ENCODE data around the gene PKNOX2. TPM values are rescaled to one million over a fixed set of nuclear protein-coding genes. Genes with fewer than 3 reads are reported as not detected.
A peak's percentile ranks its signal among the peaks of the same experiment; 100 is the strongest.

The PKNOX2 gene
- total RNA-seq, 1 experiment from 2014 or later: not detected

DNA sequence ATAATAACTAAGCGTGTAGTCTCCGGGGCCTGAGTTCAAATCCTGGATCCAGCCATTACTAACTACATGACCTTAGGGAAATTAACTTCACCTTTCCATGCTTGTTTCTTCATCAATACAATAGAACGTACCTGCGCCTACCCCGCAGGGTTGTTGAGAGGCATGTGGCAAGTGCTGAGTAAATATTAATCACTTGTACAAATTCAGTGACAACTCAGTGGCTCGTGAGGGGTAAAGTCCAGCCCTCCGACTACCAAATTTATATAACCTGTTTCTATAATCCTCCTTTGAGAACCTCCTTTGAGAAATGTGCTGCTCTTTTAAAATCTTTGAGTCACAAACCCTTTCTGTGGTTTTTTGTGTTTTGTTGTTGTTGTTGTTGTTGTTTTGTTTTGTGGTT, 281.7 kb downstream of the PKNOX2 start:
- peak in 1 of 2 experiments; percentile 40 for DNase-seq
- Histone ChIP-seq H3K4me3 (ENCODE audit: low read depth, low read length) (no peak overlapping the region), H3K27me3 (replicated peaks; ENCODE audit: control insufficient read depth, insufficient read depth, low read length) (peaks cover 2% of the 10 kb centered on the region; the same call in 1 of the 2 replicates), H3K9me3 (no peaks in the 10 kb centered on the region; the same call in 1 of the 2 replicates), H3K4me1 (0 out of 2 replicates have a peak, but pooled peaks cover 3% of the 10 kb centered on the region), H3K36me3 (ENCODE audit: control insufficient read depth, insufficient read depth, low read length) (no peaks in the 10 kb centered on the region)
- ChIA-PET POLR2A (no interaction called here), CTCF (interaction anchor here (0.5 to 1.0 kb wide), 2 partner anchors 8 to 610 kb away, joined by 3 to 4 read pairs; no protein-coding TSS in a partner anchor)
- Mint-ChIP-seq H3K36me3 (ENCODE audit: insufficient read depth, unreplicated experiment) (no peaks in the 10 kb centered on the region), H3K27me3 (ENCODE audit: insufficient read depth, unreplicated experiment) (peaks cover 6% of the 10 kb centered on the region), H3K27ac (ENCODE audit: unreplicated experiment) (no peak overlapping the region), H3K4me3 (ENCODE audit: unreplicated experiment) (no peak overlapping the region), H3K9me3 (ENCODE audit: unreplicated experiment) (no peaks in the 10 kb centered on the region), H3K4me1 (ENCODE audit: low read depth, unreplicated experiment) (peaks cover 7% of the 10 kb centered on the region)
- no TSS peak for BruUV-seq (replicated peaks)
- intact Hi-C loops (cut with micrococcal nuclease; ENCODE audit: unreplicated experiment): no loop called here
- TF ChIP-seq, protein P1, sequence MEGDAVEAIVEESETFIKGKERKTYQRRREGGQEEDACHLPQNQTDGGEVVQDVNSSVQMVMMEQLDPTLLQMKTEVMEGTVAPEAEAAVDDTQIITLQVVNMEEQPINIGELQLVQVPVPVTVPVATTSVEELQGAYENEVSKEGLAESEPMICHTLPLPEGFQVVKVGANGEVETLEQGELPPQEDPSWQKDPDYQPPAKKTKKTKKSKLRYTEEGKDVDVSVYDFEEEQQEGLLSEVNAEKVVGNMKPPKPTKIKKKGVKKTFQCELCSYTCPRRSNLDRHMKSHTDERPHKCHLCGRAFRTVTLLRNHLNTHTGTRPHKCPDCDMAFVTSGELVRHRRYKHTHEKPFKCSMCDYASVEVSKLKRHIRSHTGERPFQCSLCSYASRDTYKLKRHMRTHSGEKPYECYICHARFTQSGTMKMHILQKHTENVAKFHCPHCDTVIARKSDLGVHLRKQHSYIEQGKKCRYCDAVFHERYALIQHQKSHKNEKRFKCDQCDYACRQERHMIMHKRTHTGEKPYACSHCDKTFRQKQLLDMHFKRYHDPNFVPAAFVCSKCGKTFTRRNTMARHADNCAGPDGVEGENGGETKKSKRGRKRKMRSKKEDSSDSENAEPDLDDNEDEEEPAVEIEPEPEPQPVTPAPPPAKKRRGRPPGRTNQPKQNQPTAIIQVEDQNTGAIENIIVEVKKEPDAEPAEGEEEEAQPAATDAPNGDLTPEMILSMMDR (IDR thresholded peaks at IDR 0.05; ENCODE audit: insufficient read depth in 1 of 2, low read depth in 1 of 2, low read length in 1 of 2, severe bottlenecking in 1 of 2, unreplicated experiment in 1 of 2): no peak

DNA sequence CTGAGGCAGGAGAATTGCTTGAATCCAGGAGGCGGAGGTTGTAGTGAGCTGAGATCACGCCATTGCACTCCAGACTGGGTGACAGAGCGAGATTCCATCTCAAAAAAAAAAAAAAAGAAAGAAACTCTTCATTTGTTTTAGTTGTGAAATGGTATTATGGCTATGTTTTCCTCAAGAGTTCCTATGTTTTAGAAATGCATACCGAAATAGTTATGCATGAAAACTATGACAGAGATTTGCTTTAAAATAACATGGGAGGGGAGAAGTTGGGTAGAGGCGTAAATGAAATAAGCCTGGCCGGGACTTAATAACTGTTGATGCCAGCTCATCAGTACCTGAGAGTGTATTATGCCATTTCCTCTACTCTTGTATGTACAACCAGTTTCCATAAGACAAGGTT, 283.2 kb downstream of the PKNOX2 start:
- TF ChIP-seq, protein P1 (IDR thresholded peaks at IDR 0.05; ENCODE audit: insufficient read depth in 1 of 2, low read depth in 1 of 2, low read length in 1 of 2, severe bottlenecking in 1 of 2, unreplicated experiment in 1 of 2): no peak
- peaks cover 7% of the 10 kb centered on the region for H3K4me1 Mint-ChIP-seq (ENCODE audit: low read depth, unreplicated experiment)
- DNase-seq: no peak
- peaks cover 3% of the 10 kb centered on the region for H3K27me3 Mint-ChIP-seq (ENCODE audit: insufficient read depth, unreplicated experiment)
- POLR2A ChIA-PET: no interaction called here
- H3K36me3 Mint-ChIP-seq (ENCODE audit: insufficient read depth, unreplicated experiment): no peaks in the 10 kb centered on the region
- CTCF ChIA-PET: no interaction called here
- H3K9me3 Mint-ChIP-seq (ENCODE audit: unreplicated experiment): no peaks in the 10 kb centered on the region
- intact Hi-C loops (cut with micrococcal nuclease; ENCODE audit: unreplicated experiment): no loop called here
- H3K9me3 ChIP-seq: no peaks in the 10 kb centered on the region; the same call in 1 of the 2 replicates
- H3K27me3 ChIP-seq (replicated peaks; ENCODE audit: control insufficient read depth, insufficient read depth, low read length): 0 out of 2 replicates have a peak, but pooled peaks cover 2% of the 10 kb centered on the region
- H3K36me3 ChIP-seq (ENCODE audit: control insufficient read depth, insufficient read depth, low read length): no peaks in the 10 kb centered on the region
- no TSS peak for BruUV-seq (replicated peaks)
- H3K27ac Mint-ChIP-seq (ENCODE audit: unreplicated experiment): no peak overlapping the region
- H3K4me1 ChIP-seq: 0 out of 2 replicates have a peak, but pooled peaks cover 3% of the 10 kb centered on the region
- H3K4me3 Mint-ChIP-seq (ENCODE audit: unreplicated experiment): no peak overlapping the region
- H3K4me3 ChIP-seq (ENCODE audit: low read depth, low read length): no peak overlapping the region

- ChIA-PET CTCF (no interaction called here), POLR2A (no interaction called here)
- DNase-seq: no peak
These were observed 283.6 kb downstream of the PKNOX2 start for GRCh38 chr11:125448136-125448535.

More at GRCh38 chr11:125448136-125448535, 283.6 kb downstream of the PKNOX2 start:
- Histone ChIP-seq H3K4me1 (0 out of 2 replicates have a peak, but pooled peaks cover 3% of the 10 kb centered on the region), H3K4me3 (ENCODE audit: low read depth, low read length) (no peak overlapping the region), H3K36me3 (ENCODE audit: control insufficient read depth, insufficient read depth, low read length) (no peaks in the 10 kb centered on the region), H3K27me3 (replicated peaks; ENCODE audit: control insufficient read depth, insufficient read depth, low read length) (no peaks in the 10 kb centered on the region), H3K9me3 (no peaks in the 10 kb centered on the region; the same call in 1 of the 2 replicates)
- peaks cover 3% of the 10 kb centered on the region for H3K27me3 Mint-ChIP-seq (ENCODE audit: insufficient read depth, unreplicated experiment)
- TF ChIP-seq, protein P1 (IDR thresholded peaks at IDR 0.05; ENCODE audit: insufficient read depth in 1 of 2, low read depth in 1 of 2, low read length in 1 of 2, severe bottlenecking in 1 of 2, unreplicated experiment in 1 of 2): no peak
- H3K27ac Mint-ChIP-seq (ENCODE audit: unreplicated experiment): no peak overlapping the region
- no peaks in the 10 kb centered on the region for H3K9me3 Mint-ChIP-seq (ENCODE audit: unreplicated experiment)
- intact Hi-C loops (cut with micrococcal nuclease; ENCODE audit: unreplicated experiment): no loop called here
- no TSS peak for BruUV-seq (replicated peaks)
- H3K4me3 Mint-ChIP-seq (ENCODE audit: unreplicated experiment): no peak overlapping the region
- no peaks in the 10 kb centered on the region for H3K36me3 Mint-ChIP-seq (ENCODE audit: insufficient read depth, unreplicated experiment)
- peaks cover 7% of the 10 kb centered on the region for H3K4me1 Mint-ChIP-seq (ENCODE audit: low read depth, unreplicated experiment)

Measured in Caco-2 (cell line).